ENCODE results near the gene KRTAP20-1.

DNA sequence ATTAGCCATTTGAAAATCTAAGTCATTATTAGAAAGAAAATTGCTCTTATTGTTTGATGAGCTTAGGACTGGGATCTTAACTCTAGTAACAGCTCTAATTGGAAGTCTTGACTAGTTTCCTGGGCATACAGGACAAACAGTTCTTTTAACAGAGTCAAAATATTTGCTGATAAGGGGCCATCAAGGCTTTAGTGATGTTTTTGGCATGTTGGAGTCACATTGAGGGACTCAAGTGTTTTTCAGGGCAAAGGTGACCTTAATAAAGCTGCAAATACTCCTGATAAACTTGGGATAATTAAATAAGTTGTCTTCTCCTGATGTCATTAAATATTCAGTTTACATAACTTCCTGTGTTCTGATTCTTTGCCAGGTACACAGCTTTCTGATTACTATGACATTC lies 48.6 kb upstream of the KRTAP20-1 start:
- no peak for TF ChIP-seq POLR2AphosphoS5 (IDR thresholded peaks at IDR 0.05)
- TF ChIP-seq, protein P1, sequence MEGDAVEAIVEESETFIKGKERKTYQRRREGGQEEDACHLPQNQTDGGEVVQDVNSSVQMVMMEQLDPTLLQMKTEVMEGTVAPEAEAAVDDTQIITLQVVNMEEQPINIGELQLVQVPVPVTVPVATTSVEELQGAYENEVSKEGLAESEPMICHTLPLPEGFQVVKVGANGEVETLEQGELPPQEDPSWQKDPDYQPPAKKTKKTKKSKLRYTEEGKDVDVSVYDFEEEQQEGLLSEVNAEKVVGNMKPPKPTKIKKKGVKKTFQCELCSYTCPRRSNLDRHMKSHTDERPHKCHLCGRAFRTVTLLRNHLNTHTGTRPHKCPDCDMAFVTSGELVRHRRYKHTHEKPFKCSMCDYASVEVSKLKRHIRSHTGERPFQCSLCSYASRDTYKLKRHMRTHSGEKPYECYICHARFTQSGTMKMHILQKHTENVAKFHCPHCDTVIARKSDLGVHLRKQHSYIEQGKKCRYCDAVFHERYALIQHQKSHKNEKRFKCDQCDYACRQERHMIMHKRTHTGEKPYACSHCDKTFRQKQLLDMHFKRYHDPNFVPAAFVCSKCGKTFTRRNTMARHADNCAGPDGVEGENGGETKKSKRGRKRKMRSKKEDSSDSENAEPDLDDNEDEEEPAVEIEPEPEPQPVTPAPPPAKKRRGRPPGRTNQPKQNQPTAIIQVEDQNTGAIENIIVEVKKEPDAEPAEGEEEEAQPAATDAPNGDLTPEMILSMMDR (IDR thresholded peaks at IDR 0.05): no peak
- TF ChIP-seq POLR2A (IDR thresholded peaks at IDR 0.05; ENCODE audit: low read depth): no peak
